GM19455 (cell line): Measurements from ENCODE around the gene CERS5.
A peak's percentile ranks its signal among the peaks of the same experiment; 100 is the strongest.
"Not testable (repeated sequence)": the region's sequence is repeated elsewhere in the genome, so short reads cannot be mapped to it uniquely, and the experiment has no call there.

Experiments
- ATAC-seq: cut with Tn5 transposase; IDR thresholded peaks from one replicate; pipeline ENCODE4 v1.9.1; 2021; ENCODE audit not compliant: unreplicated experiment

CERS5 gene

DNA sequence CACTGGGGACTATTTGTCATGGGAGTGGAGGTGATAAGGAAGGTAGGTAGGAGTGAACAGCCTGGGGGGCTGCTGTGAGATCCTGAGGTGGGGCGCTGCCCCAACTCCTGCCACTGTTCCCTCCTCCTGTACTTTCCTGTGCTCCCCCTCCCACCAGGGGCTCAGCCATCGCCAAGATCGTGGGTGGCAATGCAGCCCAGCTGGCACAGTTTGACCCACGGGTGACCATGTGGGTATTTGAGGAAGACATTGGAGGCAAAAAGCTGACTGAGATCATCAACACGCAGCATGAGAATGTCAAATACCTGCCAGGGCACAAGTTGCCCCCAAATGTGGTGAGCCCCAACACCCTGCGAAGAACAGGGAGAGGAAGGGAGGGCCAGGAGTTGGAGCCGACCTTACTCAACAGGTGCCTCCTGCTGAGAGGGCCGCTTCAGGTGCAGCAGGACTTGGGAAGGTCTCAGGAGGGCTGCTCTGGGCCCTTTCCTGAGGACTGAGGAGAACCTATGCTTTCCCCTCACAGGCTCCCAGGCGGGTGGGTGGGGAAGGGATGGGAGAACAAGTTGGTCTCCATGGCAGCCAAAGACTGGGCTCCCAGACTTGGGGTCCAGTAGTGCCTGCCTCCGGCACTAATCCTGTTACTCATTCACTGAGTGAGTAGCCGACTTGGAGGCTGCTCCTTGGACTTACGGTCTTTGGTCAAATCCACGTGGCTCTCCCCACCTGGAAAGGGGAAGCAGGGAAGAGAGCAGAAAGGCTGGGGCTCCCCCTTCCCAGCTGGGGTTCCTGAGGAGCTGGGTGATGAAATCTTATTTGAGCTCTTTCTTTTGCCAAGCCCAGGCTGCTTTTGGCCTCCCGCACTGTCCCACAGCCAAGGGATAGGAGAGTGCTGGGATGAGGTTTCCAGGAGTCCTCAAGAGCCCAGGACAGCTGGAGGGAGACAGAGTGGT lies 62.5 kb downstream of the CERS5 start:
- no peak for ATAC-seq

DNA sequence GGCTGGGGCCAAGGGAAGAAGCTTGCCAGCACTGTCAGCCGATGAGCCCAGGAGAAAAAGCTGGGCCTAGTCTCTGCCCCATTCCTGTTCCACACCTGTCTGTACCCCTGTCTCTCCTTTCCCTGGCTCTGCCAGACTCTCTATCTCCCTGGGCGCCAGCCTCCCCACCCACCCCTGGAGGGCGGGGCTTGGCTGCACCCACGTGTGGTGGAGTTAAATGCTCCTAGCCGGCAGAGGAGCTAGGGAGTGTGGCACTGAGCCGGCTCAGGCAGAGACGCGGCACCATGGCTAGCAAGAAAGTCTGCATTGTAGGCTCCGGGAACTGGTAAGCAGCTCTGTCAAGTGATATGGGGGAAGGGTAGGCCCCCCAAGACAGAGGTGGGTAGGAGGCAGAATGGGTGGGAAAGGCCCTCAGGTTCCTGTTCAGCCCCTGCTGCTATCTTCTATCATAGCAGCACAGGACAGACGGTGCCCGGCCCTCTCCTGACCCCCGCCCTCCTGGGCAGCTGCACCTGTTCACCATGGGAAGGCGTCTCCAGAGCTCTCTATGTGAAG lies 63.3 kb downstream of the CERS5 start, which contains the start of gene GPD1:
Gene GPD1, plus strand, starts transcription at position 242 of the 555 bp plus-strand sequence. Its CDS starts 43 bp downstream, at position 285.
- ATAC-seq = no peak

DNA sequence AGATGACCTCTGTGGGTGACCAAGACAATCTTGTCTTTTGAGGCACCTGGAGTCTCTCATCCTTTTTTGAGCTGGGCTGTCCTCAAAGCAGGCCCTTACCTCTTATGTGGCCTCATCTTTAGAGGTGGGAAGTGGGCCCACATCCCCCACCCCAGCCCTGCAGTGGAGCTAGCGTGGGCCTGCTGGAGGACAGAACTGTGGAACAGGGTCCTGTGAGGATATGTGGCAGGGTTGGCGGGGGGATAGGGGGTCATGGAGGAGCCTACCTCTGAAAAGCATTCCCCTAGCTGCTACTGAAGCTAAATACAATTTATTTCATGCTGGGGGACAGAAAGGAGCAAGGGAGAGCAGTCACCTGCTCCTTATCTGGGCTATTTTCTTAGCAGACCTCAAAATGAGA lies 63.8 kb downstream of the CERS5 start:
- no peak for ATAC-seq

DNA sequence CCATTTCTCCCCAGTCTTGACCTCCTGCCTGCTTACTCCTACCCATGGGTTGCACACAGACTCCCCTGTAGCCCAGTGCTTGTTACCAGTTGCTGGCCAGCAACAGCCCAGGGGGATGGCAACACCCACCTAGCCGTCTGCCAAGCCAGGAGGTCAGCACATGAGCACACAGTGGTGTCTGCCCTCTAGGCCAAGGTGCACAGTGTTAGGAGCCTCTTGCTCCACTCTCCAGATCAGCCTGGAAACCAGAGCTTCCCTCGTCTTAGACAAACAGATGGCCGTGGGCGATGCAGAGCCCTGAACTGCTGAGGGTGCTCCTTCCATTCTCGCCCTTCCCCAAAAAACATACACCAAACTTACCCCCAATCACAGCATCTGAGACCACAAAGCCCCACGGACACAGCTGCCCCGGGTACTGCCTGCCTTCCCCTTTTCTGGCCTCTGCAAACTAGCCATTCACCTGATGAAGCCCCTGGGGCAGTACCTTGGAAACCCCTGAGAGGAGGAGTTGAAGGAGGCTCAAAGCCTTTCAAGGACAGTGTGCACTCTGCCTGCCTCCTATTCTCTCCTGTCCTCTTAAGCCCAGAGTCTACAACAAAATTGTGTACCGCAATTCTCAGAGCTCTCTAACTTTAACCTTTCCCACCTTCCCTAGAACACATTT lies 64.4 kb downstream of the CERS5 start:
- no peak for ATAC-seq

DNA sequence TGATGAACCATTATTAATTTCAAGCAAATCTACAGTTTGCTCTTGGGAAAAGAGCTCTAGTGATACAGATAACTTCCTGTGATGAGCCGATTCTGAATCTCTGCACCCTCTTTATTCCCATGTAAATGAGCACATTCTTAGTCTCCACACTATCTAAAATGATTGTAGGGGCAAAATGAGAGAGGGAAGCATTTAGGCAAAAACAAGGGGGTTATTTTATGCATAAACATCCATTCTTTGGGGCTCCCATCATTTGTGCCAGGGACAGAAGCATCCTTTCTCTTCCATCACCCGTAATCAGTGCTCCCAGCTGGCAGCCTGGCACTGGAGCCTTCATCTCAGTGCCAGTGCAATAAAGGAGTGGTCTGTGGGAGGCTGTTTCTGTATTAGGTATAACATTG lies 65.0 kb downstream of the CERS5 start:
- no peak for ATAC-seq

DNA sequence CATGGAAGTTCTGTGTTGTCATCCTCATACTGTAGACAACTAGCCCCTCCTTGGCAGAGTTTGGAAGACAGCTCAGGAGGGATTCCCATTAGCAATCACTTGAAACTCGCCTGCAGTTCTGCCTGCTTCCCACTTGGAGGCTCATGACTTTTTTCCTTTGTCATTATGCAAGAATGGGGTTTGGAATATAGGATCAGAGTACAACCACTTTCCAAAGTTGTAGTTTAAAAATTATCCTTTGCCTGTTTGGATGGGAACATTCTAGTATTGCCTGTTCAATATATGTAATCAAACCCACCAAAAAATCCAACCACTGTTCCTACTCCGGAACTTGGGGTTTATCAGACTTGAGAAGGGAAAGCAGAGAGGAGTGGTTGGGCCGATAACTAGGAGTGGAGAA lies 65.5 kb downstream of the CERS5 start:
- ATAC-seq = no peak

DNA sequence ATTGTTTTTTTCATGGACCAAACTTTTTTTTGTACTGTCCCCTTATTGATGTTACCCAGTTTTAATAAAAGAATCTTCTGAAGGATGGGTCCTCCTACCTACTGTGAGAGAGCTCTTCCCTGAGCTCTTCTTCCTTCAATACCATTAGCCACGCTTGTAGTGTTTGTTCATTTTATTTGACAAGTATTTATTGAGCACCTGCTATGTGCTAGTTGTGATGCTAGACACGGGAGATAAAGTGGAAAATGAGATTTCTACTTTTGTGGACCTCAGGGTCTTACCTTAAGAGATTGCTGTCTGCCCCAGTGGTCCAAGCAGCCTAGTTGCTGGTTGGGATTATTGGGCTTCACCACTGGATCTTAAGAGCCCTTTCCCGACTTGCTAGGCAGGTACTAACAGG lies 66.6 kb downstream of the CERS5 start:
- no peak for ATAC-seq

DNA sequence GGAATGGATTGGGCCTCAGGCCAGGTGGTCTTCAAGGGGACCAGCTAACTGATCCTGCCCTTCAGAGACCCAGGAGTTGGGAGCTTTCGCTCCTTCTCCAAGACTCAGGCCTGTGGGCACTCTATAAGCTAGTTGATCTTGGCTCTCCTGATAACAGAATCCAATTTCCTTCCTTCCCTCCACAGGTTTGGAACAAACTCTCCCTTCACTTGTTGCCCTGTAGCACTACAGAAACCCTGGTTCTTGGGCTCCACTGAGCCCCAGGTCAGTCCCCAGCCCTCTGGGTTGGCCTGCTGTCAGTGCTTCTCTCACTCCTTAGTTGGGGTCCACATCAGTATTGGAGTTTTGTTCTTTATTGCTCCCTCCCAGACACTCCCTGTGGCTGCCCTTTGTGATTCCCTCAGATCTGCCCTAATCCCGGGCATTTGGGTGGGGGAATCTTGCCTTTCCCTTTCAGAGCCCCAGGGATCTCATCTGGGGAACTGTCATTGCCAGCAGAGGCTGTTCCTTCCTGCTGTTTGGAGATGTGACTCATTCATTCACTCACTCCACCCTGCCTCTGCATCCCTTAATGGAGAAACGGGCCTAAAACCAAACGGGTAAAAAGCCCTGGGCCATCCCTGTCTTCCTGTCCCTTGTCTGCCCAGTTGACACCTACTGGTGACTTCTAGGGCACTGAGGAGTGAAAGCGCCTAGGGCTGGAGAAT lies 67.7 kb downstream of the CERS5 start:
- ATAC-seq = no peak

DNA sequence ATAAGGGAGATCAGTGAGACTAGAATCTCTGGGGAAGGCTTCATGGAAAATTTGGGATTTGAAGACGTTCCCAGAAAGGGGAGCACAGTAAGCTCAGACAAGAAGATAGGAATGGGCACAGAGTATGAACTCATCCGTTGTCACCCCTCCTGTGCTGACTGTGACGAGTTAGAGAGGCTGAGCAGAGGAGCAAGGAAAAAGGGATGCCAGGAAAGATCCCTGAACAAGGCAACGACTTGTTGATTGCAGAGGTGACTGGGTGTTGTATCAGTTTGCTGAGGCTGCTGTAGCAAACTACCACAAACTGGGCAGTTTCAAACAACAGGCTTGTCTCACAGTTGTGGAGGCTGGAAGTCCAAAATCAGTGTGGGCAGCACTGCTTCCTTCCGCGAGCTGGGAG lies 69.2 kb downstream of the CERS5 start:
- no peak for ATAC-seq

DNA sequence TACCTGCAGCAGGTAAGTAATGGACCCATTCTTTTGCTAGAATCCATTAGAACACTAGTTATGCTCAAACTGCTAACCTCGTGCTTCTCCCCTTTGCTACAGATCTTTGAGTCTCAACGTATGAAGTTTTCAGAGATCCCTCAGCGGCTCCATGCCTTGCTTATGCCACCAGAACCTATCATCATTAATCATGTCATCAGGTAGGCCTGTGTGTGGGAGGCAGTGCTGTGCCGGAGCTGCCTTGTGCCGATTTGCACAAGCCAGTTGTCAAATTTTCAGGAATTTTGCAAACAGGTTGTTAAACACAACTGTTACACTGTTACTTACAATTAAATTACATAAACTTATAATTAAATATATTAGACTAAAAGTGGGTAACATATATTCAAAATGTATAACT lies 76.8 kb downstream of the CERS5 start:
- ATAC-seq = no peak

DNA sequence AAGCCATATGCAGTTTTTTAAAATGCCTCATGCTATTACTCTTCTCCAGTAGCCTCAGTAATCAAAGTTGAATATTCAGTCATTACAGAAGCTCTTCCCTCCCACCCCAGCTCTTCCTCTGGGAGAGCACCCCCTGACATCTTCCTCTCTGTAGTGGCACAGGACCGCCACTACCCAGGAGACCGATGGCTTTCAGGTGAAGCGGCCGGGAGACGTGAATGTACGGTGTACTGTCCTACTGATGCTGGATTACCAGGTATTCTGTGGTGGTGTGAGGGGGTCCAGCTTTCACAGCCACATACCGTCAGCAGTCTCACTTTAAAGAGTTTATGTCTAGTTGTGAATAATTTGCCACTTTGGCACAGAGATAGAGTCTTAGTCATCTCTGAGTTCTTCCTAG lies 77.4 kb downstream of the CERS5 start:
- no peak for ATAC-seq

DNA sequence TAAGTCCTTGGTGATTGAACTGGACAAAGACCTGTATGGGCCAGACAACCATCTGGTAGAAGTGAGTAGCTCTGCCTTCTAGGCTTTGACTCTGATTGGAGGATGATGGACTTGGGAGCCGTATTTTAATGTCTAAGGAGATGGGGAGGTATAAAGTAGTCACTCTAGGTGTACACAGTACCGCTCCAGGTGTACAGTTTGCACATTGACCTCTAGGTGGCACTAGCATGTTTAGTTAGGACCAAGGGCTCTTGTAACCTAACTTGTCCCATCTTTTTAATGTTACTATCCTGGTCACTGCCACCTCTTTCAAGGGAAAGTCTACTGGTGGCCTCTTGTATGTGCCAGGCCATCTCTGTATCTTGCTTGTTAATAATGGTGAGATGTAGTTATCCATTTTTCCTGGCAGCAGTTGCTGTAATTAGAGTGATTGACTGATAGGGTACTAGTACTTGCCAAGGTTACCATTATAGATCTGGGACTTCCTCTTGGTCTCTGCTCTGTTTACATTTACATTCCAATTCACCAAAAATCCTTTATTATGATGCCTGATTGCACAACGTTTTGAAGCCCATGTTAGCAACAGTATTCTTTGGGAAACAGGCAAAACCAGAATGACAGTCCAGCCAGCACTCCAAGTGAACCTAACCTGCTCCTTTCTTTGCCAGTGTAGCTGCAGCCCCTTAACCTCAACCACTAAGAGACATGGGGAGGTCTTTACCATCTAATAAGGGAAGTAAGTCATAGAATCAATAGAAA lies 78.4 kb downstream of the CERS5 start:
- ATAC-seq = no peak

DNA sequence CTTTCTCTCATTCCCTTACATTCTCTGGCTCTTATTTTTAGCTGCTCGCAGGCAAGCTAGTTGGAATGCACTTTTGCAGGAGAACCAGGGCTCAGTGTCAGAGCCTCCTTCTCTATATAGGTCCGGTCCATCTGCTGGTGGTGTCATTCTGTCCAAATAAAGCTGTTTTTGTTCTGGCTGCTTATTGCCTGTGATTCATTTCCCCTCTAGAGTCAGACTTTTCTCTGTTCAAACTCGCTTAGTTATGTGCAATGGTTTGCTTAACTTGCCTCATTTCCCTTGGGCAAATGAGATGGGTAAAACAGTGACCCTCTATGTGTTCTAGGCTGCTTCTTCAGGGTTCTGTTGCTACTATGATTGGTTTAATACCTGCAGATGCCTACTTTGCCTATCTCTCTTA lies 79.2 kb downstream of the CERS5 start:
- no peak for ATAC-seq

DNA sequence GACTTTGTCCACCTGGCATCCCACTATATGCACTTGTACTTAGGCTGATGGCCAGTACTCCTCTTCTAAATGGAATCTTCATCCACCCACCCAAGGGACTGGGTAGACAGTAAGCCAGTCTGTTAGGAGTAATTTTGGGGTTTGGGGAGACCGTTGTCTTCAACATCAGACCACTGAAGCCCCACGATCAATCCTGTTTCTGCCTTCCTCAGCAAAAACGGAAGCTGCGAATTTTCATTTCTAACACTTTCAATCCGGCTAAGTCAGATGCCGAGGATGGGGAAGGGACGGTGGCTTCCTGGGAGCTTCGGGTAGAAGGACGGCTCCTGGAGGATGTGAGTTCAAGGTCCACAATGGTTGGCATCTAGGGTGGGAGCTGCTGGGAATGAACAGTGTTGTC lies 80.0 kb downstream of the CERS5 start:
- ATAC-seq = no peak

DNA sequence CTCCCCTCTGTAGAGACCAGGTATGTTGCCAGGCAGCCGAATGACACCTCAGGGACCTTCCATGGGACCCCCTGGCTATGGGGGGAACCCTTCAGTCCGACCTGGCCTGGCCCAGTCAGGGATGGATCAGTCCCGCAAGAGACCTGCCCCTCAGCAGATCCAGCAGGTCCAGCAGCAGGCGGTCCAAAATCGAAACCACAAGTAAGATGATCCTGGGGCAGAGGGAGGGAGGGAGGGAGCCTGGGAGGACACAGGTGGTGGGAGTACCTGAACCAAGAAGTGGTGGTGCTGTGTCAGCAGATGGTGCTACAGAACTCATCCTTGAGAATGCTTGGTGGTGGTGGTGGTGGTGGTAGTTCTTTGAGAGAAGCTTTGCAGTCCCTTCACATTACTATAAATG lies 81.0 kb downstream of the CERS5 start:
- no peak for ATAC-seq

DNA sequence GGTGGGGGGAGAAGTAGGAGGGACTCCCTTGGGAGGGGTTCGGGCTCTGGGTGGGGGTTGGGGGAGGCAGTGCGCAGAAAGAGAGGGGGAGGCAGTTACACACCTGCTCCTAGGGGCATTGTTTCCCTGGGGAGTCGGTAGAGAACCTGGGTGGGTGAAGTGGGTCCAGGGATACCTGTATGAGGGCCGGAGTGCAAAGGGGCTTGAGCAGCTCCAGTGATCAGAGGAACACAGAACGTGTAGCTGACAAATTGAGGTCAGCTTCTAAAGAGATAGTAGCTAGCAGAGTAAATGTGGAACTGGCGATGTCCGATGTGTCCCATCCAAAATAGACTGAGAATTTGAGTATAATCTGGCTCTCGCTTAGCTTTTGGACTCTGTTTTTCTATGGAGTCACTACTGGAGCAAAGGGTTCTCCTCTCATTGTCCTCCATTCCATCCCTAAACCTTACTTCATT lies 81.5 kb downstream of the CERS5 start:
- ATAC-seq = no peak

DNA sequence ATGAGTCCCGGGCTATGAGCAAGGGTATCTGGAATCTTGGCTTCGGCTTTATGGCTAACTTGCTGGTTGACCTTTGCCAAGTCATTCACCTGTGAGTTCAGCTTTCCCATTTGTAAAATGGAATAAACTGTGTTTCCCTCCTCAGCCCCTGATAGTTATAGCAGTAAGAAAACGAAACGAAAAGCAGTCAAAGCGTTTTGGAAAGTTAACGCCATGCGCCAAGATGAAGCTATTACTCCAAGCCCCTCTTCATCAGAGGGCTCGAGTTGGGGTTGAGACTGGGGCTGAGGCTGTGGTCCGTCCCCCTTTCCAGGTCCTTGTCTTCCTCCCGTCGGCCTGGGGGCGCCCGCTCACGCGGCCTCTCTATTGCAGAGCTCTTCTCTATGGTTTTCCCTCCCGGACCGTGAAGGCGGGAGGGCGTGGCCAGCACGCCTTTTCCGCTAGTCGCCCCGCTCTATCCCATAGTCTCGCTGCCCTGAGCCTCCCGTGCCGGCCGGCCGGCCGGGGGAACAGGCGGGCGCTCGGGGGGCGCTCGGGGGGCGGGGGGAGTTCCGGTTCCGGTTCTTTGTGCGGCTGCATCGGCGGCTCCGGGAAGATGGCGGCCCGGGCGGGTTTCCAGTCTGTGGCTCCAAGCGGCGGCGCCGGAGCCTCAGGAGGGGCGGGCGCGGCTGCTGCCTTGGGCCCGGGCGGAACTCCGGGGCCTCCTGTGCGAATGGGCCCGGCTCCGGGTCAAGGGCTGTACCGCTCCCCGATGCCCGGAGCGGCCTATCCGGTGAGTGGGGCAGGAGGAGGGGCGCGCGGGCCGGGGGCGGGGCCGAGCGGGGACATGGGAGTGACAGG lies 82.2 kb downstream of the CERS5 start, which contains the start of gene SMARCD1:
Gene SMARCD1, plus strand, starts transcription at position 568 of the 840 bp plus-strand sequence. Its CDS starts 28 bp downstream, at position 596.
- ATAC-seq = peak; percentile 81

DNA sequence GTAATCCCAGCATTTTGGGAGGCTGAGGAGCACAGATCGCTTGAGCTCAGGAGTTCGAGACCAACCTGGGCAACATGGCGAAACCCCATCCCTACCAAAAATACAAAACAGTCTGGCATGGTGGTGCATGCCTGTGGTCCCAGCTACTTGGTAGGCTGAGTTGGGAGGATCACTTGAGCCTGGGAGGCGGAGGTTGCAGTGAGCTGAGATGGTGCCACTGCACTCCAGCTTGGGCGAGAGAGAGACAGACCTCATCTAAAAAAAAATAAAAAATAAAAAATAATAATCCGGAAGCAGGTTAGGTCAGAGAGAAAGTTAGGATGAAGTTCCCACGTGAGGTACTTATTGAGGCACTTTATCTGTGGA lies 82.8 kb downstream of the CERS5 start:
- not testable (repeated sequence) for ATAC-seq

DNA sequence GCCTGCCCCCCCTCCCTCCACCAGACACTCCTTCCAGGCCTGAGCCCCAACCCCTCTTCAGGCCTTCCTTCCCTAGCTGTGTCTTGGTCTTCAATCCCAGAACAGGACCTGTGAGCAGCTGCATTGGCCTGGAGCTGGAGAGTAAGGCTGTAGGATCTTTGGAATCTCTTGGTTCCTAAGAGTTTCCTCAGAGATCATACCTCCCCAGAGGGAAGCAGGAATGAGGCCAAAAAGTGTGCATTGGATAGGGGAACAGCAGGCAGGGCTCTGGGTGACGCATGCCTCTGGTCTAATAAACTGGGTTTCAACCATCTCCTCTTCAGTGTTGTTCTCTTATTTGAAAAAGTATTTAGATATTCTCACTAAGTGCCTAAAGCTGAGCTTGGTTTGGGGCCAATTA lies 83.9 kb downstream of the CERS5 start:
- no peak for ATAC-seq

DNA sequence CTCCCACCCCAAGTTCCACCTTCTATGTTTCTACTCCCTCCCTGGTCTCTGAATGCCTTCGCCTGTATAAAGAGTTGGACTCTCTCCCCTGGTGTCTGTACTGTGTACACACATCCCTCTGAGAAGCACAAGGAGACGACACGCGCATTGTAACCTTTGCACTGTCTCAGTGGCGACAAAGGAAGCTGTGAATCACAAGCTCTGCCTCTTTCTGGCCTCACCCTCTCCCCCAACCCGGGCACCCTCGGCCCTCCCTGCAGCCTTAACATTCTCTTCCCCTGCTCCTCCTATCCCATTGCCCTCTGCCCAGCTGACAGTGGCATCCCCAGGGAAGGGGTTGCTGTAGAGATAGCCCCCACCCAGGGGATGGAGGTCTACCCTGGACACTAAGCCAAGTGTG lies 84.5 kb downstream of the CERS5 start:
- ATAC-seq = no peak
